Right lobe of liver (tissue), 6 donors: ENCODE data around the gene EOLA2. TPM values are rescaled to one million over a fixed set of nuclear protein-coding genes. Genes with fewer than 3 reads are reported as not detected.
"Not testable (repeated sequence)": the region's sequence is repeated elsewhere in the genome, so short reads cannot be mapped to it uniquely, and the experiment has no call there.

Source experiments
- ATAC-seq, 4 donors: fragments of 200-7000 bp; cut with Tn5 transposase; one replicate each; pipeline ENCODE4 v1.9.1; 2020; ENCODE audit warnings: mild to moderate bottlenecking in 4 of 4, moderate library complexity in 4 of 4
- DNase-seq, 3 donors: peaks; one replicate each; pipeline ENCODE4 v3.0.0-alpha.2; 2020
- H3K27ac ChIP-seq, 3 donors: fragments of 200-600 bp; one replicate each; pipeline ENCODE4 v1.8.0; 2022
- H3K27me3 ChIP-seq, 2 donors: fragments of 200-600 bp; one replicate each; pipeline ENCODE4 v1.8.0; 2022
- H3K36me3 ChIP-seq, 4 donors: fragments of 200-600 bp; sonication (generic) in 1 of 4; one replicate each; pipeline versions ENCODE4 v1.5.1 to v1.8.0; 2017 to 2022; ENCODE audit warnings: control low read depth in 1 of 4
- H3K4me1 ChIP-seq, 4 donors: fragments of 200-600 bp; sonication (generic) in 1 of 4; one replicate each; pipeline versions ENCODE4 v1.5.1 to v1.8.0; 2017 to 2022; ENCODE audit warnings: control low read depth in 1 of 4
- H3K4me3 ChIP-seq, 3 donors: fragments of 200-600 bp; one replicate each; pipeline ENCODE4 v1.8.0; 2022
- H3K9me3 ChIP-seq, 4 donors: fragments of 200-600 bp; sonication (generic) in 1 of 4; one replicate each; pipeline versions ENCODE4 v1.5.1 to v1.8.0; 2017 to 2022; ENCODE audit warnings: control low read depth in 1 of 4
- CTCF ChIP-seq, 4 donors: fragments of 200-600 bp in 3 of 4; fragments of 450-650 bp in 1 of 4; IDR thresholded peaks; one replicate each; pipeline versions ENCODE4 v1.5.1 to v1.8.0; 2016 to 2022; ENCODE audit warnings: antibody characterized with exemption in 4 of 4, mild to moderate bottlenecking in 2 of 4
- POLR2A ChIP-seq: fragments of 450-650 bp; IDR thresholded peaks from one replicate; pipeline ENCODE4 v1.6.1; 2017; ENCODE audit warnings: antibody characterized with exemption, mild to moderate bottlenecking
- WGBS: methylation state at CpG from one replicate; pipeline ENCODE4 v1.1.6; 2018; ENCODE audit warnings: low coverage, low lambda C conversion rate; ENCODE audit not compliant: insufficient coverage; ENCODE audit errors: missing lambda C conversion rate; 5-methylcytosine and 5-hydroxymethylcytosine counted together
- intact Hi-C, 2 donors: fragments of 100-400 bp; cut with DNase I; formaldehyde crosslinking; loops; one replicate each; pipeline versions ENCODE4 v1.11.2 to v1.14.1; 2022
- total RNA-seq, 6 experiments: library from RNA; depleted of rRNA in 2 of 6; stranded (reverse); fragments of >200 nt in 2 of 6; fragmentation: NEBNext Ultra II Directional in 3 of 6; extraction: Animal tissue kit (Norgen Biotek cat#: 25700) in 3 of 6; gene quantifications; one replicate each; pipeline versions ENCODE4 v1.1.0 to v1.2.4, GENCODE V29; 2016 to 2023
- donor health status: DM: no; HTN: yes; CAD: no.
- donor health status: DM: no; HTN: no; CAD: no.
- donor health status: DM: no; HTN: no; CAD: no.
- donor health status: DM: no; HTN: yes; CAD: no.
- donor health status: DM: no; HTN: yes; CAD: no.

EOLA2 gene
- total RNA-seq, 6 experiments from 2014 or later, result 13.8 to 26.9 (median 16.7) TPM

GRCh38 chrX:149923836-149924235 is 14.5 kb downstream of the EOLA2 start:
- H3K36me3 ChIP-seq, intact Hi-C loops, DNase-seq, H3K27ac ChIP-seq, ATAC-seq, H3K27me3 ChIP-seq, H3K9me3 ChIP-seq, H3K4me1 ChIP-seq, H3K4me3 ChIP-seq: not testable (repeated sequence)
- no CpG with 5 or more reads among the region's 4 CpGs for WGBS

GRCh38 chrX:149916745-149917392 is 21.4 kb downstream of the EOLA2 start:
- no peak overlapping the region for H3K27ac ChIP-seq
- no peaks in the 10 kb centered on the region for H3K9me3 ChIP-seq
- TF ChIP-seq POLR2A, result no peak
- TF ChIP-seq CTCF (IDR thresholded peaks at IDR 0.05), result no peak
- DNase-seq (no peak), ATAC-seq (no peak)
- intact Hi-C loops, result no loop called here
- no peaks in the 10 kb centered on the region for H3K4me1 ChIP-seq
- H3K36me3 ChIP-seq, result no peaks in the 10 kb centered on the region
- no peaks in the 10 kb centered on the region for H3K27me3 ChIP-seq
- WGBS, result 63% methylated on average over 3 of the region's 3 CpGs
- H3K4me3 ChIP-seq, result no peak overlapping the region

GRCh38 chrX:149910178-149910695 is 28.1 kb downstream of the EOLA2 start:
- H3K36me3 ChIP-seq, result no peaks in the 10 kb centered on the region
- intact Hi-C loops, result no loop called here
- 91% methylated on average over 9 of the region's 9 CpGs for WGBS
- no peaks in the 10 kb centered on the region for H3K4me1 ChIP-seq
- ATAC-seq (no peak), DNase-seq (no peak)
- TF ChIP-seq CTCF (IDR thresholded peaks at IDR 0.05) (no peak), POLR2A (no peak)
- H3K9me3 ChIP-seq, result no peaks in the 10 kb centered on the region
- H3K27me3 ChIP-seq, result no peaks in the 10 kb centered on the region
- no peak overlapping the region for H3K4me3 ChIP-seq
- no peak overlapping the region for H3K27ac ChIP-seq

- ATAC-seq, result peak in 1 of 4 donors; percentile 10
- intact Hi-C loops, result no loop called here
- Histone ChIP-seq H3K4me1 (no peaks in the 10 kb centered on the region), H3K27ac (no peak overlapping the region), H3K4me3 (no peak overlapping the region), H3K27me3 (no peaks in the 10 kb centered on the region), H3K9me3 (no peaks in the 10 kb centered on the region), H3K36me3 (no peaks in the 10 kb centered on the region)
- DNase-seq, result no peak
- WGBS, result 100% methylated on average over 1 of the region's 4 CpGs
- no peak for TF ChIP-seq POLR2A
- no peak for TF ChIP-seq CTCF (IDR thresholded peaks at IDR 0.05)
These were observed 28.7 kb downstream of the EOLA2 start for GRCh38 chrX:149909324-149910177.

GRCh38 chrX:149908727-149909126 is 29.6 kb downstream of the EOLA2 start:
- Histone ChIP-seq H3K4me1 (no peaks in the 10 kb centered on the region), H3K9me3 (no peaks in the 10 kb centered on the region), H3K4me3 (no peak overlapping the region), H3K27me3 (no peaks in the 10 kb centered on the region), H3K36me3 (no peaks in the 10 kb centered on the region), H3K27ac (no peak overlapping the region)
- ATAC-seq (no peak), DNase-seq (no peak)
- intact Hi-C loops, result no loop called here
- TF ChIP-seq CTCF (IDR thresholded peaks at IDR 0.05) (no peak), POLR2A (no peak)
